Right atrium auricular region (tissue), 2 donors: ENCODE data around the gene ITPKB. TPM values are rescaled to one million over a fixed set of nuclear protein-coding genes. Genes with fewer than 3 reads are reported as not detected.

ENCODE experiments used
- DNase-seq: peaks from one replicate; pipeline ENCODE4 v3.0.0-alpha.2; 2019; ENCODE audit warnings: low spot score
- H3K27ac ChIP-seq, 2 donors: fragments of 200-600 bp; sonication (generic); 1 replicate in 1 of 2; 2 replicates in 1 of 2; pipeline ENCODE4 v1.5.1; 2016 to 2019
- H3K27me3 ChIP-seq, 2 donors: fragments of 200-600 bp; sonication (generic); one replicate each; pipeline versions ENCODE4 v1.5.1 to v1.6.0; 2017 to 2019
- H3K36me3 ChIP-seq: fragments of 200-600 bp; sonication (generic); one replicate; pipeline ENCODE4 v1.5.1; 2016
- H3K4me1 ChIP-seq, 2 donors: fragments of 200-600 bp; sonication (generic); one replicate each; pipeline versions ENCODE4 v1.5.1 to v1.6.0; 2017 to 2019
- H3K4me3 ChIP-seq, 2 donors: fragments of 200-600 bp; sonication (generic); 1 replicate in 1 of 2; 2 replicates in 1 of 2; pipeline ENCODE4 v1.5.1; 2017 to 2019; ENCODE audit warnings: mild to moderate bottlenecking in 1 of 2, moderate library complexity in 1 of 2
- H3K9me3 ChIP-seq, 2 donors: fragments of 200-600 bp; sonication (generic); one replicate each; pipeline ENCODE4 v1.5.1; 2019
- total RNA-seq, 2 donors: library from RNA; depleted of rRNA; stranded (reverse); fragments of >200 nt; gene quantifications; one replicate each; pipeline ENCODE4 v1.1.0, GENCODE V29; 2016
- TF ChIP-seq, protein P1 (sequence below), 2 donors: fragments of 200-600 bp; sonication (generic); IDR thresholded peaks; one replicate each; pipeline ENCODE4 v1.5.1; 2019; ENCODE audit warnings: antibody characterized with exemption in 2 of 2

The ITPKB gene
- total RNA-seq, 2 donors from 2014 or later = 10.8 to 11.0 TPM

DNA sequence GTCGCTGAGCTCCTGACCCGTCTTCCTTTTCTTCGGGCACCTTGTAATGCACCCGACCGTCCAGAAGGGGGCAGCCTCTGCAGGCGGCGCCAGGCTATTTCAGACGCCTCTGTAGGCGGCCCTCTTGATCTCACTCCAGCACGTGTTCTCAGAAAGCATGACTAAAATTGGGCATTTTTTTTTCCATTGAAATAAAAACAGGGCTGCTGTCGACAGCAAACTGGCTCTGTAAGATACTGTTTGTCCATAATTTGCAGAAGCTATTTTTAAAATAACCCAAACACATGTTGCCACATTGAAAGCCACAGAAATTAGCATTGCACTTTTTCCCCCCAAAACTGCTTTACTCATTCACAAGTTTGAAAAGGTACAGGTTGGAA is 112.5 kb downstream of the ITPKB start:
- no peak overlapping the region for H3K4me3 ChIP-seq
- TF ChIP-seq, protein P1, sequence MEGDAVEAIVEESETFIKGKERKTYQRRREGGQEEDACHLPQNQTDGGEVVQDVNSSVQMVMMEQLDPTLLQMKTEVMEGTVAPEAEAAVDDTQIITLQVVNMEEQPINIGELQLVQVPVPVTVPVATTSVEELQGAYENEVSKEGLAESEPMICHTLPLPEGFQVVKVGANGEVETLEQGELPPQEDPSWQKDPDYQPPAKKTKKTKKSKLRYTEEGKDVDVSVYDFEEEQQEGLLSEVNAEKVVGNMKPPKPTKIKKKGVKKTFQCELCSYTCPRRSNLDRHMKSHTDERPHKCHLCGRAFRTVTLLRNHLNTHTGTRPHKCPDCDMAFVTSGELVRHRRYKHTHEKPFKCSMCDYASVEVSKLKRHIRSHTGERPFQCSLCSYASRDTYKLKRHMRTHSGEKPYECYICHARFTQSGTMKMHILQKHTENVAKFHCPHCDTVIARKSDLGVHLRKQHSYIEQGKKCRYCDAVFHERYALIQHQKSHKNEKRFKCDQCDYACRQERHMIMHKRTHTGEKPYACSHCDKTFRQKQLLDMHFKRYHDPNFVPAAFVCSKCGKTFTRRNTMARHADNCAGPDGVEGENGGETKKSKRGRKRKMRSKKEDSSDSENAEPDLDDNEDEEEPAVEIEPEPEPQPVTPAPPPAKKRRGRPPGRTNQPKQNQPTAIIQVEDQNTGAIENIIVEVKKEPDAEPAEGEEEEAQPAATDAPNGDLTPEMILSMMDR (IDR thresholded peaks at IDR 0.05) = peak; percentile 94 to 96
- peaks cover 0 to 6% of the 10 kb centered on the region in 2 donors for H3K9me3 ChIP-seq
- no peak overlapping the region for H3K27ac ChIP-seq
- peak; percentile 85 for DNase-seq
- H3K27me3 ChIP-seq = no peaks in the 10 kb centered on the region
- no peaks in the 10 kb centered on the region for H3K36me3 ChIP-seq
- peaks cover 0 to 9% of the 10 kb centered on the region in 2 donors for H3K4me1 ChIP-seq

DNA sequence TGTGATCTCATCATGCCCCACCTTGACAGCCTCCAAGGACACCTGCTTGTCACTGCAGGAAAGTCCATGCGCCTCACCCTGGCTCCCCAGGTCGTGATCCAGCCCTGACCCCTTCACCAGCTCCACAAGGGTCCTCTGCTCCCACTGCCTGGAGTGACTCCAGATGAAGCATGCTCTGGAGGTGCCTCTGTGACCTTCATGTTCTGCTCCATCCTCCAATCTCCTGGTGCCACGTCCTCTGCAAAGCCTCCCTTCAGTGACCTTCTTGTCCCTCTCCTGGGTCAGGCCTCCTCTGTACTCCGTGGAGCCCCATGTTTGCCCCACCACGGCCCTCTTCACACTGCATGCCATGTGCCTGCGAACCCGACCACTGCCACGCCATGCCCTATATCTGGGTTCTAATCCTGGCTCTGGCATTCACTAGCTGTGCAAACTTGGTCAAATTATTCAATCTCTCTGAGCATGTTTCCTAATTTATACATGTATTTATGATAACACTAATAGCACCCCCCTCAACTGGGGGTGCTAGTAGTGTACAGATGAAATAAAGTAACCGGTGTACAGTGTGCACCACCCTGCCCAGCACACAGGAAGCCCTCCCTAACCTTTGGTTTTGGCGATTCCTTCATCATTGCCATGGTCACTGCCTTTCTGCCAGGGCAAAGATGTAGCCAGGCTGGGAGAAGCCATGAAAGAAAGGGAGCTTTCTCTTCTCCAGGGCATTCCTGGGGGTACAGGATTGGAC is 113.1 kb downstream of the ITPKB start:
- Histone ChIP-seq H3K9me3 (peaks cover 0 to 6% of the 10 kb centered on the region in 2 donors), H3K27ac (no peak overlapping the region), H3K27me3 (no peaks in the 10 kb centered on the region), H3K4me1 (peaks cover 0 to 9% of the 10 kb centered on the region in 2 donors), H3K4me3 (no peak overlapping the region), H3K36me3 (no peaks in the 10 kb centered on the region)
- TF ChIP-seq, protein P1 (IDR thresholded peaks at IDR 0.05) = no peak
- no peak for DNase-seq

- no peak overlapping the region for H3K27ac ChIP-seq
- peaks cover 0 to 6% of the 10 kb centered on the region in 2 donors for H3K9me3 ChIP-seq
- peaks cover 0 to 9% of the 10 kb centered on the region in 2 donors for H3K4me1 ChIP-seq
- TF ChIP-seq, protein P1 (IDR thresholded peaks at IDR 0.05) = no peak
- no peak for DNase-seq
- no peaks in the 10 kb centered on the region for H3K36me3 ChIP-seq
- no peak overlapping the region for H3K4me3 ChIP-seq
- no peaks in the 10 kb centered on the region for H3K27me3 ChIP-seq
Observed at GRCh38 chr1:226625326-226625725, 113.8 kb downstream of the ITPKB start.

GRCh38 chr1:226624526-226624925 is 114.6 kb downstream of the ITPKB start:
- no peak for DNase-seq
- Histone ChIP-seq H3K9me3 (peaks cover 0 to 6% of the 10 kb centered on the region in 2 donors), H3K4me1 (peaks cover 0 to 9% of the 10 kb centered on the region in 2 donors), H3K27ac (no peak overlapping the region), H3K4me3 (no peak overlapping the region), H3K36me3 (no peaks in the 10 kb centered on the region), H3K27me3 (no peaks in the 10 kb centered on the region)
- TF ChIP-seq, protein P1 (IDR thresholded peaks at IDR 0.05) = no peak

GRCh38 chr1:226622012-226622411 is 117.1 kb downstream of the ITPKB start:
- no peak overlapping the region for H3K27ac ChIP-seq
- no peaks in the 10 kb centered on the region for H3K36me3 ChIP-seq
- no peak overlapping the region for H3K4me3 ChIP-seq
- peaks cover 0 to 6% of the 10 kb centered on the region in 2 donors for H3K9me3 ChIP-seq
- TF ChIP-seq, protein P1 (IDR thresholded peaks at IDR 0.05) = no peak
- peaks cover 0 to 8% of the 10 kb centered on the region in 2 donors for H3K4me1 ChIP-seq
- DNase-seq = no peak
- H3K27me3 ChIP-seq = no peaks in the 10 kb centered on the region
